Motor neuron (in vitro differentiated cells): Measurements from ENCODE around the gene C8B. TPM values are rescaled to one million over a fixed set of nuclear protein-coding genes. Genes with fewer than 3 reads are reported as not detected.

Source experiments
- ATAC-seq, 8 experiments: fragments of 200-7000 bp; cut with Tn5 transposase; replicated peaks in 6 of 8; 2 replicates each; pipeline ENCODE4 v1.8.0; 2021; ENCODE audit warnings: mild to moderate bottlenecking in 8 of 8, moderate library complexity in 8 of 8
- H3K27ac ChIP-seq, 2 donors: fragments of 250-450 bp; sonication (Bioruptor Pico); 2 replicates each; pipeline ENCODE4 v1.9.0; 2021; ENCODE audit warnings: antibody characterized with exemption in 2 of 2, mild to moderate bottlenecking in 2 of 2, moderate library complexity in 1 of 2
- H3K4me1 ChIP-seq, 2 donors: fragments of 250-450 bp; sonication (Bioruptor Pico); replicated peaks in 1 of 2; 2 replicates each; pipeline ENCODE4 v1.6.1; 2021; ENCODE audit warnings: antibody characterized with exemption in 2 of 2, mild to moderate bottlenecking in 2 of 2, moderate library complexity in 1 of 2
- H3K4me3 ChIP-seq, 5 donors: fragments of 250-450 bp; sonication (Bioruptor Pico); 2 replicates each; pipeline ENCODE4 v1.9.0; 2021; ENCODE audit warnings: antibody characterized with exemption in 5 of 5, mild to moderate bottlenecking in 5 of 5, moderate library complexity in 4 of 5
- WGBS, 10 experiments: fragments of 450-650 bp; shearing (Covaris generic); methylation state at CpG; one replicate each; pipeline ENCODE4 v1.0.0; 2022; 5-methylcytosine and 5-hydroxymethylcytosine counted together
- in situ Hi-C, 9 experiments: fragments of 400-800 bp; cut with MboI; loops; one replicate each; pipeline ENCODE4 v1.15.0; 2021; ENCODE audit warnings: low sequenced_read_pairs in 9 of 9, low pct_unique_long_range_greater_than_20kb in 2 of 9; ENCODE audit not compliant: unreplicated experiment in 9 of 9
- total RNA-seq, 8 experiments: library from RNA; unstranded; fragments of 300-600 nt; gene quantifications; 2 replicates each; pipeline versions ENCODE4 v1.2.3 to v1.2.4, GENCODE V29; 2022

The C8B gene
- total RNA-seq, 8 experiments from 2014 or later = 0.19 to 0.55 TPM; not detected in 6

GRCh38 chr1:56903778-56904177, 62.0 kb downstream of the C8B start:
- ATAC-seq = no peak
- no peak overlapping the region for H3K4me3 ChIP-seq
- in situ Hi-C loops = no loop called here
- no peak overlapping the region for H3K27ac ChIP-seq
- WGBS, 10 experiments = 78 to 100% (median 100%) methylated on average over 1 of the region's 1 CpG; no CpG with 5 or more reads in 5 of the 10 experiments
- peaks cover 15 to 20% of the 10 kb centered on the region in 2 donors for H3K4me1 ChIP-seq

- Histone ChIP-seq H3K27ac (no peak overlapping the region), H3K4me1 (peaks cover 23 to 32% of the 10 kb centered on the region in 2 donors), H3K4me3 (no peak overlapping the region)
- 0 to 80% (median 58%) methylated on average over 1 to 3 of the region's 3 CpGs for WGBS, 10 experiments
- in situ Hi-C loops = no loop called here
- ATAC-seq = no peak
Measured at GRCh38 chr1:56901716-56902115, 64.1 kb downstream of the C8B start.

- peak in 5 of 8 experiments; percentile 37 to 66 (median 55) for ATAC-seq
- WGBS, 10 experiments = 0 to 61% (median 30%) methylated on average over 1 to 2 of the region's 2 CpGs; no CpG with 5 or more reads in 3 of the 10 experiments
- Histone ChIP-seq H3K4me1 (peaks cover 11 to 13% of the 10 kb centered on the region in 2 donors), H3K4me3 (no peak overlapping the region), H3K27ac (no peak overlapping the region)
- in situ Hi-C loops = no loop called here
Measured at GRCh38 chr1:56898879-56899278, 66.9 kb downstream of the C8B start.

GRCh38 chr1:56898005-56898373, 67.8 kb downstream of the C8B start:
- H3K4me1 ChIP-seq = peaks cover 11 to 13% of the 10 kb centered on the region in 2 donors
- 17 to 81% (median 76%) methylated on average over 1 to 2 of the region's 2 CpGs; no CpG with 5 or more reads in 4 of the 10 experiments for WGBS, 10 experiments
- no peak overlapping the region for H3K27ac ChIP-seq
- no peak for ATAC-seq
- H3K4me3 ChIP-seq = no peak overlapping the region
- in situ Hi-C loops = no loop called here

GRCh38 chr1:56897150-56898004, 68.4 kb downstream of the C8B start:
- Histone ChIP-seq H3K4me3 (no peak overlapping the region), H3K27ac (no peak overlapping the region), H3K4me1 (peaks cover 11 to 13% of the 10 kb centered on the region in 2 donors)
- ATAC-seq = peak in 3 of 8 experiments; percentile 44 to 56 (median 54)
- in situ Hi-C loops = no loop called here
- 47 to 100% (median 88%) methylated on average over 1 to 6 of the region's 6 CpGs; no CpG with 5 or more reads in 1 of the 10 experiments for WGBS, 10 experiments

- peaks cover 10 to 13% of the 10 kb centered on the region in 2 donors for H3K4me1 ChIP-seq
- no peak for ATAC-seq
- no peak overlapping the region for H3K4me3 ChIP-seq
- in situ Hi-C loops = no loop called here
- H3K27ac ChIP-seq = no peak overlapping the region
Measured at GRCh38 chr1:56894014-56894413, 71.8 kb downstream of the C8B start.

GRCh38 chr1:56890229-56890628, 75.6 kb downstream of the C8B start:
- in situ Hi-C loops = no loop called here
- Histone ChIP-seq H3K4me1 (no peaks in the 10 kb centered on the region), H3K4me3 (no peak overlapping the region), H3K27ac (no peak overlapping the region)
- ATAC-seq = no peak
- WGBS, 10 experiments = 25 to 100% (median 85%) methylated on average over 1 to 3 of the region's 3 CpGs; no CpG with 5 or more reads in 1 of the 10 experiments

- peaks cover 6 to 12% of the 10 kb centered on the region in 2 donors for H3K4me1 ChIP-seq
- no peak overlapping the region for H3K4me3 ChIP-seq
- H3K27ac ChIP-seq = no peak overlapping the region
- 88 to 100% (median 95%) methylated on average over 3 to 6 of the region's 6 CpGs; no CpG with 5 or more reads in 4 of the 10 experiments for WGBS, 10 experiments
- no peak for ATAC-seq
- in situ Hi-C loops = no loop called here
Measured at GRCh38 chr1:56881417-56881816, 84.4 kb downstream of the C8B start.

- no peak overlapping the region for H3K27ac ChIP-seq
- in situ Hi-C loops = no loop called here
- peak in 2 of 8 experiments; percentile 50 to 51 for ATAC-seq
- 20 to 100% (median 83%) methylated on average over 1 of the region's 1 CpG; no CpG with 5 or more reads in 5 of the 10 experiments for WGBS, 10 experiments
- peaks cover 6 to 12% of the 10 kb centered on the region in 2 donors for H3K4me1 ChIP-seq
- no peak overlapping the region for H3K4me3 ChIP-seq
Measured at GRCh38 chr1:56880774-56881173, 85.0 kb downstream of the C8B start.

Other genes starting within 250 kb of the C8B start
- gene FYB2, start 146.6 kb downstream of the C8B start, total RNA-seq = 1 to 10 TPM in 1 of 8 experiments, under 1 TPM in 7; 0.13 to 1.1 (median 0.54) TPM
- under 1 TPM in 1 of 8 experiments, not detected in 7; 0.09 TPM for gene C8A, start 111.2 kb downstream of the C8B start, total RNA-seq